T-helper 17 cell (primary cell): ENCODE measurements around the gene CLSTN3. TPM values are rescaled to one million over a fixed set of nuclear protein-coding genes. Genes with fewer than 3 reads are reported as not detected.

ENCODE experiments used
- ATAC-seq: fragments of 150-1000 bp; cut with Tn5 transposase; 2 replicates; pipeline ENCODE4 v1.10.0; 2021; ENCODE audit warnings: mild to moderate bottlenecking, moderate library complexity
- DNase-seq, 3 donors: peaks; one replicate each; pipeline versions ENCODE4 v3.0.0 to v3.0.0-alpha.2; 2020 to 2021
- H3K9me3 ChIP-seq: one replicate; pipeline ENCODE4 v1.7.0; 2013; ENCODE audit warnings: low read length, mild to moderate bottlenecking; ENCODE audit not compliant: control insufficient read depth, poor library complexity, severe bottlenecking
- H3K27ac Mint-ChIP-seq: one replicate; pipeline ENCODE4 v1.8.0; 2022; ENCODE audit warnings: mild to moderate bottlenecking, moderate library complexity, mixed read lengths
- H3K27me3 Mint-ChIP-seq: one replicate; pipeline ENCODE4 v1.8.0; 2022; ENCODE audit warnings: mixed read lengths
- H3K36me3 Mint-ChIP-seq: one replicate; pipeline ENCODE4 v1.8.0; 2022; ENCODE audit warnings: low read depth, mixed read lengths
- H3K4me1 Mint-ChIP-seq: one replicate; pipeline ENCODE4 v1.8.0; 2022; ENCODE audit warnings: mild to moderate bottlenecking, mixed read lengths
- H3K4me3 Mint-ChIP-seq: one replicate; pipeline ENCODE4 v1.8.0; 2022; ENCODE audit warnings: mild to moderate bottlenecking, moderate library complexity, mixed read lengths
- total RNA-seq, 4 donors: library from RNA in 2 of 4; stranded (reverse) in 2 of 4; gene quantifications; one replicate each; pipeline ENCODE4 v1.2.3 and lab custom pipeline; 2022 to 2026

CLSTN3 gene
- total RNA-seq, 2 donors from 2014 or later = 45.8 to 62.6 TPM

DNA sequence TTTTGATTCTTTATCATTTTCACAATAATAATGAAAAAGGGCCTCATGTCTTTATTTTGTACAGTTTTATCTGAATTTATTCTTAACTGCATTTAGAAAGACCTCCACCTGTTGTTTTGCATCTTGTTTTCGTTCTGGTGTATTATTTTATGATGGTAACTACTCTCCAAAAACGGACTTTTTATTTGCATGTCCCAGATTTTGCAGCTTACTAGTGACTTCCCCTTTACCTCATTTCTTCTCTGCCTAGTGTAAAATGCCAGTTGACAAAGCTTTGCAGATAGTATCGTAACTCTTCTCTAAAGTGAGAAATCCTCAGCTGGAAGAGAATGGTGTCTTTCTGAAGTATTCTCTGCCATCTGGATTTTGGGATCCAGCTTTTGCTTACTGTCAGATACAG lies 76.5 kb downstream of the CLSTN3 start:
- no peaks in the 10 kb centered on the region for H3K4me1 Mint-ChIP-seq
- no peak overlapping the region for H3K27ac Mint-ChIP-seq
- no peak overlapping the region for H3K4me3 Mint-ChIP-seq
- H3K27me3 Mint-ChIP-seq = no peaks in the 10 kb centered on the region
- no peaks in the 10 kb centered on the region for H3K9me3 ChIP-seq
- ATAC-seq = no peak
- peaks cover 26% of the 10 kb centered on the region for H3K36me3 Mint-ChIP-seq
- no peak for DNase-seq

GRCh38 chr12:7207866-7208625 lies 77.9 kb downstream of the CLSTN3 start:
- no peaks in the 10 kb centered on the region for H3K27me3 Mint-ChIP-seq
- no peaks in the 10 kb centered on the region for H3K9me3 ChIP-seq
- H3K36me3 Mint-ChIP-seq = peaks cover 25% of the 10 kb centered on the region
- DNase-seq (no peak), ATAC-seq (no peak)
- H3K4me3 Mint-ChIP-seq = no peak overlapping the region
- no peaks in the 10 kb centered on the region for H3K4me1 Mint-ChIP-seq
- H3K27ac Mint-ChIP-seq = no peak overlapping the region

Other genes starting within 250 kb of the CLSTN3 start
- gene LRRC23, start 225.5 kb upstream of the CLSTN3 start, total RNA-seq = 10 to 100 TPM in 1 of 2 donors, 1 to 10 TPM in 1; 7.3 to 13.4 TPM
- gene ENO2, start 215.8 kb upstream of the CLSTN3 start, total RNA-seq = 10 to 100 TPM; 80.2 to 80.7 TPM
- 10 to 100 TPM; 24.1 to 28.9 TPM for gene ATN1, start 202.4 kb upstream of the CLSTN3 start, total RNA-seq
- not detected for gene RNU7-1, start 186.6 kb upstream of the CLSTN3 start, total RNA-seq
- gene C12orf57, start 186.3 kb upstream of the CLSTN3 start, total RNA-seq = 100 to 1,000 TPM; 192 to 226 TPM
- gene PTPN6, start 179.0 kb upstream of the CLSTN3 start, total RNA-seq = 100 to 1,000 TPM; 115 to 177 TPM
- 100 to 1,000 TPM; 145 to 150 TPM for gene PHB2, start 159.7 kb upstream of the CLSTN3 start, total RNA-seq
- 10 to 100 TPM; 36.2 to 36.9 TPM for gene EMG1, start 159.5 kb upstream of the CLSTN3 start, total RNA-seq
- gene LPCAT3, start 111.9 kb upstream of the CLSTN3 start, total RNA-seq = 10 to 100 TPM; 34.3 to 45.2 TPM
- 1 to 10 TPM; 2.9 to 3.0 TPM for gene C1S, start 69.7 kb upstream of the CLSTN3 start, total RNA-seq
- 1 to 10 TPM; 3.4 to 7.2 TPM for gene C1R, start 37.9 kb upstream of the CLSTN3 start, total RNA-seq
- gene C1RL, start 21.2 kb upstream of the CLSTN3 start, total RNA-seq = 10 to 100 TPM; 21.4 to 27.2 TPM
- not detected for gene RBP5, start 1.5 kb upstream of the CLSTN3 start, total RNA-seq
- 10 to 100 TPM; 13.1 to 14.6 TPM for gene PEX5, start 59.3 kb downstream of the CLSTN3 start, total RNA-seq
- not detected for gene ACSM4, start 173.7 kb downstream of the CLSTN3 start, total RNA-seq